Activated T-cell treated with anti-CD3 and anti-CD28 coated beads, Interleukin-2, amount 50 U/mL, for 48 hours (primary cell): Measurements from ENCODE around the gene C19orf33.
"Not testable (repeated sequence)": the region's sequence is repeated elsewhere in the genome, so short reads cannot be mapped to it uniquely, and the experiment has no call there.

Experiments
- DNase-seq, 2 experiments: peaks; one replicate each; pipeline ENCODE4 v3.0.0-alpha.2; 2020

Gene C19orf33

DNA sequence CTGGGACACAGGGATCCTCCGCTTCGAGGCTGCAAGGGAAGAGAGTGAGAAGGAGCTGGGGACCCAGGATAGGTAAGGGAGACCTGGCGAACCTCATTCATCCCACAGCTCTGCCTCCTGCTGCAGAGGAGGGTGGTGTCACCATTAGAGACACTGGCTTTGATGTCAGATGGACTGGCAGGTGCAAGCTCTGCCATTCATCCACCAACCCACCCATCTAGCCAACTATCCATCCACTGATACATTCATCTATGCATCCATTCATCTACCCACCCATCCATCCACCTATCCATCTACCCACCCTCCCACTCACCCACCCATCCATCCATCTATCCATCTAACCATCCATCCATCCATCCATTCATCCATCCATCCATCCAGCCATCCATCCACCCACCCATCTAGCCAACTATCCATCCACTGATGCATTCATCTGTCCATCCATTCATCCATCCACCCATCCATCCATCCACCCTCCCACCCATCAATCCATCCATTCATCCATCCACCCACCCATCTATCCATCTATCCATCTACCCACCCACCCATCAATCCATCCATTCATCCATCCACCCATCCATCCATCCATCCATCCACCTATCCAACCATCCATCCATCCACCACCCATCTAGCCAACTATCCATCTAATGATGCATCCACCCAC, 5.7 kb downstream of the C19orf33 start:
- no peak for DNase-seq

GRCh38 chr19:38310279-38310670, 6.2 kb downstream of the C19orf33 start:
- no peak for DNase-seq

DNA sequence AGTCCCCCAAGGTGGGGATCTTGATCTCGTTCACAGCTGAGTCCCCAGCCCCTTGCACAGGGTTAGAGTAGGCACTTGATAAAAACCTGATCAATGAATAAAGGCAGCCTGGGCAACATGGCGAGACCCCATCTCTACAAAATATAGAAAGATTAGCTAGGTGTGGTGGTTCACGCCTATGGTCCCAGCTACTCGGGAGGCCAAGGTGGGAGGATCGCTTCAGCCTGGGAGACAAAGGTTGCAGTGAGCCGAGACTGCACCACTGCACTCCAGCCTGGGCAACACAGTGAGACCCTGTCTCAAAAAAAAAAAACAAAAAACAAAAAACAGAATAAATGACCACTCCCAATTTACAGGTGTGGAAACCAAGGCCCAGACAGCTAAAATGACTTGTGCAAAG, 6.9 kb downstream of the C19orf33 start:
- DNase-seq = no peak

- DNase-seq = peak; percentile 96 to 98
Measured at GRCh38 chr19:38315657-38316476, 11.8 kb downstream of the C19orf33 start, which contains the start of gene YIF1B. TSS of gene YIF1B (minus strand) at chr19:38315947. CDS start at chr19:38315917, 30 bp downstream.

DNA sequence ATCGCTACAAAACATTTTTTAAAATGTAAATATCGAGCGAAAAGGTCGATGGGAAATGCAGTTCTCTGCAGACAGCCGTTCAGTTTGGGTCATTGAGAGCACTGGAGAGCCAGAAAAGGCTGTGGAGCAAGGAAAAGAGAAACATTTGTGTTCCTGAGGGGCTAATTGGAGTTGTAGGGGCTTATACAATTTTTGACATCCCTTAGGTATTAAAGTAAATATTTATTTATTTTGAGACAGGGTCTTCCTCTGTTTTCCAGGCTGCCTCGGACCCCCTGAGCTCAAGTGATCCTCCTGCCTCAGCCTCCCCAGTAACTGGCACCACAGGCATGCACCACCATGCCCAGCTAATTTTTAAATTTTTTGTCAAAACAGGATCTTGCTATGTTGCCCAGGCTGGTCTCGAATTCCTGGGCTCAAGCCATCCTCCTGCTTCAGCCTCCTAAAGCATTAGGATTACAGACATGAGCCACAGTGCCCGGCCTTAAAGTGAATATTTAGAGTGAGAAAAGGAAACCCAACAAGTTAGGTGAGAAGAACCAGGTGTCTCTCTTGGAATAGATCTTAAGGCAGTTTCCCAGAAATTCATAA, 12.5 kb downstream of the C19orf33 start:
- no peak for DNase-seq

DNA sequence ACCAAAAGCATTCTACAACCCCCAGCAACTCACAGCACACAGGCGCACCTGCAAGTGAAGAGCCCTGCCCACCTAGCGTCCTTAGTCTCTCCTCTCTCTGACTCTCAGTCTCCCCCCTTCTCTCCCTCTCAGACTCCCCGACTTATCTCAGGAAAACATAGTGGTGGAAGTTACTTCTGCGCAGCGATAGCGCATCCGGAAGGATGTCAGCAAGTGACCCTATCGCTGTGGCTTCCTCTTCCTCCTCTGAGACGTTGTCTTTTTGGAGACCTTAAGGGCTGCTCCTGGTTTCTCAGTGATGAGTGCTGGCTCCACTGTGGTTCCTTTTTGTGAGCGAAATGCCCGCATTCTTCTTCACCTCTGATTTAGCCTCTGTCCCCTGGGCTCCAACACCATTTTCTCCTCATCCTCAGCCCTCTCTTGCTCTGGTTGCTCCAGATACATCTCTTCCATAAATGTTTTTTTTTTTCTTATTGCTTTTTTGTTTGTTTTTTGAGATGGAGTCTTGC, 13.1 kb downstream of the C19orf33 start:
- peak; percentile 43 to 49 for DNase-seq

DNA sequence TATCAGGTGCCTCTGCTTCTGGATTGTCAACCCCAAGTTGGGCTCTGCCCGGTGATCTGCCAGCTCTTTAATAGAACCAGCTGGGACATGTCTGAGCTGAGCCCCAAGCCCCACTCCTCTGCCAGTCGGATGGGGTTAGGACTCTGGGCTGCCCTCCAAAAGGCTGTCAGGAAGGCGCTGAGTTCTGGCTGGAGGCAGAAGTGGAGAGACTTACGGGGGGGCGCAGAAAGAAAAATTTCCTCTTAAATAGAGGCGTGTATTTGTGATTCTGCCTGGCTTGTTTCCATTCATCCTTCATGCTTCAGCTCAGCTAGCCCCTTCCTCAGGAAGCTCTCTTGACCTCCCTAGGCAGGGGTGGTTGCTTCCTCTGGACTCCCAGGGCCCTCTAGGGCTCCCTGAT, 14.6 kb downstream of the C19orf33 start:
- DNase-seq = no peak

DNA sequence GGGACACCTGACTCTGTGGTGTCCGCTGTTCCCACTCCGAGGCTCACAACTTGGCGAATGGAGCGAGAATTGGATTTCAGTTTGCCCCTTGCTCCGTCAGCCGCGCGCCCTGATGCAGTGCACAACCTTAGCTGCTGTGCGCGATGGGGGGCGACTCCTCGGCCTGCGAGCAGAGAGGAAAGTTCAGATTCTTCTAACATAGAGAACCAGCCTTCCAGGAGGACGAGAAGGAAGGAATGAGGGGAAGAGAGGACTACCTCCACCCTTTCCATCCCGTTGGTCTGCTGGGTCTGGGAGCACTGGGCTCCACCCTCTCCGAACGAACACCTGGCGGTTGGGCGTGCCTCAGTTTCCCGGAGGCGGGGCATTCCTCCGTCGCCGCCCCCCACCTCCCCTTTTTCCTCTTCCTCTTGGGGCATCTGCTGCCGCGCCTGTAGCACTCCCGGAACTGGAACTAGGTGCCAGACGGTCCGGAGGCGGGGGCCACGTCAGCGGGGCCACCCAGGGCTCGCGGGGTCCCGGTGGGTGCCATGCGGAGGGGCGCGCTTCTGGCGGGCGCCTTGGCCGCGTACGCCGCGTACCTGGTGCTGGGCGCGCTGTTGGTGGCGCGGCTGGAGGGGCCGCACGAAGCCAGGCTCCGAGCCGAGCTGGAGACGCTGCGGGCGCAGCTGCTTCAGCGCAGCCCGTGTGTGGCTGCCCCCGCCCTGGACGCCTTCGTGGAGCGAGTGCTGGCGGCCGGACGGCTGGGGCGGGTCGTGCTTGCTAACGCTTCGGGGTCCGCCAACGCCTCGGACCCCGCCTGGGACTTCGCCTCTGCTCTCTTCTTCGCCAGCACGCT, 15.6 kb downstream of the C19orf33 start, which contains the start of gene KCNK6:
Gene KCNK6, plus strand, starts transcription at position 425 of the 838 bp plus-strand sequence. Its CDS starts 106 bp downstream, at position 531.
- DNase-seq = peak; percentile 63 to 69

DNA sequence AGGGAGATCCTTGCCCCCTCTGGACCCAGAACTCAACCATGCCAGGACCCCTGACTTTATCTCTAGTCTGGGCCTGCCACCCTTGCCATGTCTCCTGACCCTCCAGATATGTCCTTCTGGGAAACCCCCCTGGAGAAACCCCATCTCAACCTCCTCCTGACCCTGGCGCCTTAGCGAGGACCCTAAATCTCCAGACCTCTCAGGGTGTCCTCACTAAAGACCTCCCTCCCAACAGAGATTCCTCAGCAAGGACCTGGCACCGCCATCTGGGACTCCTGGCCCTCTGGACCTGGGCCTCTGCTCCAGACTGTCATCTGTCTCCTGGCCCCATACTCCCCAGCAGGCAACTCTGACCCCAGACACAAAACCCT, 16.9 kb downstream of the C19orf33 start:
- no peak for DNase-seq

- no peak for DNase-seq
Measured at GRCh38 chr19:38321646-38322196, 17.7 kb downstream of the C19orf33 start.

GRCh38 chr19:38323291-38323690, 19.2 kb downstream of the C19orf33 start:
- no peak for DNase-seq

DNA sequence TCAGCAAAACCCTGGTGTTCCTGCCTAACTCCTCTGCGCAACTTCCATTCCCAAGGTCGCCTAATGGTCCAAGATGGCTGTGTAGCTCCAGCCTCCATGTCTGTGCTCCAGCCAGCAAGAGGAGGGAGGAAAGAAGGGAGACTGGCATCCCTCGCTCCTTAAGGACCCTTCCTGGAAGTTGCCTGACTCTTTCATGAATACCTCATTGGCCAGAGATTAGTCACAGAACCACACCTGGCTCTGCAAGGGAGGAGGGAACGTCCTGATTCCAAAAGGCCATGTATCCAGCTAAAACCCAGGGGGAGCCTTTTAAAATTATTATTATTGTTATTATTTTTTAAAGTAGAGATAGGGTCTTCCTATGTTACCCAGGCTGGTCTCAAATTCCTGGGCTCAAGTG, 20.4 kb downstream of the C19orf33 start:
- DNase-seq = no peak

DNA sequence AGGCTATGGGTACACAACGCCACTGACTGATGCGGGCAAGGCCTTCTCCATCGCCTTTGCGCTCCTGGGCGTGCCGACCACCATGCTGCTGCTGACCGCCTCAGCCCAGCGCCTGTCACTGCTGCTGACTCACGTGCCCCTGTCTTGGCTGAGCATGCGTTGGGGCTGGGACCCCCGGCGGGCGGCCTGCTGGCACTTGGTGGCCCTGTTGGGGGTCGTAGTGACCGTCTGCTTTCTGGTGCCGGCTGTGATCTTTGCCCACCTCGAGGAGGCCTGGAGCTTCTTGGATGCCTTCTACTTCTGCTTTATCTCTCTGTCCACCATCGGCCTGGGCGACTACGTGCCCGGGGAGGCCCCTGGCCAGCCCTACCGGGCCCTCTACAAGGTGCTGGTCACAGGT, 22.5 kb downstream of the C19orf33 start:
- no peak for DNase-seq

DNA sequence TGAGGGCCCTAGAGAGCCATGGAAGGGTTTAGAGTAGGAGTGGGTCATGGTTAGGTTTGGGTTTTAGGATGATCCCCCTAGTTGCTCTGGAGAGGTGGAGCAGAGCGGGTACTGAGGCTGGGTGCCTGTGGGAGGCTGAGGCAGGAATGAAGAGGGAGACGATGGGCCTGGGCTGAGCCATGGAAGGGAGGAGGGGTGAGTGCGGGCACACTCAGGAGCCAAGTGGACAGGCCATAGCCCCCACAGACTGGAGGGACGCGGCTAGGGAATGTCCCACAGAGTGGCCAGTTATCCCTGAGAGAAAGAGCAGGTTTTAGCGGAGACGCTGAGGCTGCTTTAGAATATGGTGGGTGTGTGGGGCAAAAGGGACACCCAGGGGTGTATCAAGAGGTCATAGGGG, 25.6 kb downstream of the C19orf33 start:
- no peak for DNase-seq

- no peak for DNase-seq
Measured at GRCh38 chr19:38331728-38332127, 27.7 kb downstream of the C19orf33 start.

DNA sequence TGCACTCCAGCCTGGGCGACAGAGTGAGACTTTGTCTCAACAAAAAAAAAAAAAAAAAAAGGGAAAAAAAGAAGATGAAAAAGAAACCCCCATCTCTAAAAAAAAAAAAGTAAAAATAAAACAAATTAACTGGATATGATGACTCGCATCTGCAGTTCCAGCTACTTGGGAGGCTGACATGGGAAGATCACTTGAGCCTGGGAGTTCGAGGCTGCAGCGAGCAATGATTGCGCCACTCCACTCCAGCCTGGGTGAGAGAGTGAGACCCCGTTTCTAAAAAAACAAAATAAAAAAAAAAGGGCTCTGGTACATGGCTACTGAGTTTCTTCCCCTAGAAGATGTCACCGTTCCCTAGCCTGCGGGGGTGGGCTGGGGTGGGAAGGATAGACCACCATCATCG, 29.2 kb downstream of the C19orf33 start:
- DNase-seq = no peak

DNA sequence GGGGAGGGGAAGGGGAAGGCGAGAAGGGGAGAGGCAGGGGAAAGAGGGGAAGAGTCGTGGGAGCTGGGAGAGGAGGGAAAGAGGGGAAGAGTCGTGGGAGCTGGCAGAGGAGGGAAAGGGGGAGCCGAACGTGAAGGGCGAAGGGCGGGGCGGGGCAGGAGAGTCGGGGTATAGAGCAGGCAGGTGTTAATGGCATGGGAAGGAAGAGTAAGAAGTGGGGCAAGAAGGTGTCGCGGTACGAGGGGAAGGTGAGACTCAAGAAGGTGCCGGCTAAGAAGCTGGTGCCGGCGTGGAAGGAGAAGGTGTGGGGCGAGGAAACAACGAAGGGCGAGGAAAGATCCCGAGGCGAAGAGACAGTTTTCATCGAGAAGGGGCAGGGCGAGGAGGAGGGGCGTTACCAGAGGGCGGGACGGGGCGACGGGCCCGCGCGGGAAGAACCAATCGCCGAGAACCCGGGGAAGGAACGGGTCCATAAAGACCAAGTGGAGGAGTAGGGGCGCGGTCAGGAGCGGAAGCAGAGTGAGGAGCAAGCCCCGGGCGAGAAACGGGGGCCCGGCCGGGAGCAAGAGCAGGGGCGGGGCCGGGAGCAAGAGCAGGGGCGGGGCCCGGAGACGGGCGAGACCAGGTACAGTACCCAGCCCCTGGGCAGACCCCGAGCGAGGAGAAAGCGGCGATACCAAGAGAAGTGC, 32.0 kb downstream of the C19orf33 start:
- DNase-seq = peak; percentile 97

DNA sequence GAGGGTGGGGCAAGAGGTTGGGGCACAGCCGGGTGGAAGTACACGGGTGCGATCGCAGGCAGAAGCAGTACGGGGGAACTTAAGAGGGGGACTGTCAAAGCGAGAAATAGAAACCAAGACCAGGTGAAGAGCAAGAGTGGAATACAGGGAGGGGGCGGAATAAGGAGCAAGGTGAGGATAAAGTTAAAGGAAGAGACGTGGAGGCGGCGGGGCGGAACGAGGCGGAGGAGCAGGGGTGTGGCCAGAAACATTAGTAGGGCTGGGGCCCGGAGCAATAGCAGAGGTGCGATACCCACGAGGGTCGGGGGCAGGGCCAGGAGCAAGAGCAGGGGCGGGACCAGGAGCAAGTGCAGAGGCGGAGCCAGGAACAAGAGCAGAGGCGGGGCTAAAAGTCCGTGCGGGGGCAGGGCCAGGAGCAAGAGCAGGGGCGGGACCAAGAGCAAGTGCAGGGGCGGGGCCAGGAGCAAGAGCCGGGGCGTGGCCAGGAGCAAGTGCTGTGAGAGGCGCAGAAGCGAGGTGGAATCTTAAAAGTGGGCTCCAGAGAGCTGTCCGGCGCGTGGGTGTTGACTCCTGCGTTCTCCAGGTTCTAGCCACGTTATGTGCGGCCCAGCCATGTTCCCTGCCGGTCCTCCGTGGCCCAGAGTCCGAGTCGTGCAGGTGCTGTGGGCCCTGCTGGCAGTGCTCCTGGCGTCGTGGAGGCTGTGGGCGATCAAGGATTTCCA, 32.7 kb downstream of the C19orf33 start:
- peak; percentile 95 to 98 for DNase-seq

GRCh38 chr19:38337360-38337653, 33.3 kb downstream of the C19orf33 start:
- no peak for DNase-seq

DNA sequence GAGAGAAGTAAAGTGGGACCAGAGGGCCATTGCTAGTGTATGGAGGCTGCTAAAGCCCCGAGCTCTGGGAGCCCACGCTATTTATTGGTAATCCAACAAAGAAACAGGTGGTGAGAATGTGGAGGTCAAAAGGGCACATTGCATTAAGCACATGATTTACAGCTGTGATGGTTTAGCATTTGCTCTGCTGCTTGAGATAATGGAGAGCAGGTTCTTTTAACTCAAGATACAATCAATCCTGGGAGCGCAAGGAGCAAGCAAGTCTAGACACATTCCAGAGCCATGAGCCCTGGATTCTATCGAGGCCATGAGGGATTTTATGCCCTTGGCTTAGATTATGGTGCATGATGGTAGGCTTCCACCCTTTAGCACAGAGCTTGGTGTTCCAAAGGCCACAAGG, 35.0 kb downstream of the C19orf33 start:
- not testable (repeated sequence) for DNase-seq

GRCh38 chr19:38340927-38341326, 36.9 kb downstream of the C19orf33 start:
- DNase-seq = no peak
